ENCODE measurements around the gene DTX3.
"Not testable (repeated sequence)": the region's sequence is repeated elsewhere in the genome, so short reads cannot be mapped to it uniquely, and the experiment has no call there.

DTX3 gene, protein sequence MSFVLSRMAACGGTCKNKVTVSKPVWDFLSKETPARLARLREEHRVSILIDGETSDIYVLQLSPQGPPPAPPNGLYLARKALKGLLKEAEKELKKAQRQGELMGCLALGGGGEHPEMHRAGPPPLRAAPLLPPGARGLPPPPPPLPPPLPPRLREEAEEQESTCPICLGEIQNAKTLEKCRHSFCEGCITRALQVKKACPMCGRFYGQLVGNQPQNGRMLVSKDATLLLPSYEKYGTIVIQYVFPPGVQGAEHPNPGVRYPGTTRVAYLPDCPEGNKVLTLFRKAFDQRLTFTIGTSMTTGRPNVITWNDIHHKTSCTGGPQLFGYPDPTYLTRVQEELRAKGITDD

DNA sequence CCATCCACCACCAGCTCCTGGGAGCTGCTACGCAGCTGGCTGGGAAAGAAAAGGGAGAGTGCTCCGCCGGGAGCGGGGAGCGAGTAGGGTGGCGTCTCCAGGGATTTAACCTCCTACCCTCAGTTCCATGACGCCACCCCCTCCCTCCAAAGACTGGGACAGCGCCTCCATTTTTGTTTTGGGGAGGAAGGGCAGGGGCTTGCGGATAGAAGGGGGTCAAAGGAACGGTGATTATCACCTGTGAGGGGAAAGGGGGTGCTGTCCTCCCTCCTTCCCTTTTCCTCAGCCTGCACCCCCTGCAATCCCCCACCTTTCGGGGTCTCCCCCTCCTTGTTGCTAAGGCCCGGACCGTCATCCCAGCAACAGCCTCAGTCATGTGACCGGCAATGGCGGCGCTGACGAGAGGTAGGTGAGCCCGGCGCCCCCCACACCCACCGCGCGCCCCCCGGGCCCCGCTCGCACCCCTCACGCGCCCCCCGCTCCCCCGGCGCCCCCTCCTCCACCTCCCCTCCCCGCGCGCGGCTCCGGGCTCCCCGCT lies at the start of gene DTX3:
TSS of gene DTX3 (plus strand) at position 371 of the 538 bp plus-strand sequence. CDS start 1,694 bp downstream, outside the sequence.
- peak; percentile 66 for DNase-seq

DNA sequence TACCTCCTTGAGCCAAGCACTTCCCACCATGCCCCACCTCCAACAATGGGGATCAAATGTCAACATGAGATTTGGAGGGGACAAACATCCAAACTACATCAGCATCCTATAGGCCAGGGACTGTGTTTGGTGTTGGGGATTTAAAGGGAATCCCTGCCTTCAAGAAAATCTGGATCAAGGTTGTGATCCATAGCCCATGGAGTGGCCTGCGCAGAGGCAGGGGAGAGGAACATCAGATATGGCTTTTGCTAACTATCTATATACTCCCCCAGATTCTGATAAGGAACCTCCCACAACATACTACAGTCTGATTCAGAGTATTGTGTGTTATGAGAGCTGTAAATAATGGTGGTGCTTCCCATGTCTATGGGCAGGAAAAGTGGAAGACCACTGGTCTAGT lies 49.7 kb upstream of the DTX3 start:
- no peak for DNase-seq

DNA sequence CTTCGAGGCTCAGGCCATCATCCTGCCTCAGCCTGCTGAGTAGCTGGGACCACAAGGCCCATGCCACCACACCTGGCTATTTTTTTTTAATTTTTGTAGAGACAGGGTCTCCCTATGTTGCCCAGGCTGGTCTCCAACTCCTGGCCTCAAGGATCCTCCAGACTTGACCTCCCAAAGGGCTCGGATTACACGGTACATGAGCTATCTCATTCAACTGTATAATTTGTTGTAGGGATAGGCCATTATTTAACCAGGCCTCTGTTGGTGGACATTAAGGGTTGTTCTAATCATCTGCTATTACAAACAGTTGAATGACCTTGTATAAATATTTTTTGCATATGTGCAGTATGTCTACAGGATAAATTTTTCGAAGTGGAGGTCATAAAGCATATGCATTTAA lies 45.8 kb upstream of the DTX3 start:
- no peak for DNase-seq

DNA sequence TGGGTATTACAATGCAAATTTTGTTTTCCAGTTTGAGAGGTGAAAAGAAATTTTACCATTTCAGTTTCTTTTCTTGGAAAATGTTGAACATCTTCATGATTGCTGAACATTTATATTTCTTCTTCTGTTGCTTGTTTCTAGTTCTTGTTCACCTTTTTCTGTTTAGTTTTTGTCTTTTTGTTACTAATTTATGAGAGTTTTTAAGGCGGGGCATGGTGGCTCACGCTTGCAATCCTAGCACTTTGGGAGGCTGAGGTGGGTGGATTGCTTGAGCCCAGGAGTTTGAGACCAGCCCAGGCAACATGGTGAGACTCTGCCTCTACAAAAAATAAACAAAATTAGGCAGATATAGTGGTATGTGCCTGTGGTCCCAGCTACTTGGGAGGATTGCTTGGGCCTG lies 44.1 kb upstream of the DTX3 start:
- no peak for DNase-seq

DNA sequence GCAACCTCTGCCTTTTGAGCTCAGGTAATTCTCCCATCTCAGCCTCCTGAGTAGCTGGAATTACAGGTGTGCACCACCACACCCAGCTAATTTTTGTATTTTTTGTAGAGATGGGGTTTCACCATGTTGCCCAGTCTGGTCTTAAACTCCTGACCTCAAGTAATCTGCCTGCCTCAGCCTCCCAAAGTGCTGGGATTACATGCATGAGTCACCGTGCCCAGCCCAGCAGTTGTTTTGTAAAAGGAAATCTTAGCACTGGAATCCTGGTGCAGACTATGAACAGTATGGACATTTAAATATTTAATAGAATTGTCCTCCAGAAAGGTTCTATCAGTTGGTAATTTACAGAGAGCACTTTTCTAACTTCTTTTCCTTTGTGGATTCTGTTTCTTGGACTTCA lies 43.5 kb upstream of the DTX3 start:
- not testable (repeated sequence) for DNase-seq

DNA sequence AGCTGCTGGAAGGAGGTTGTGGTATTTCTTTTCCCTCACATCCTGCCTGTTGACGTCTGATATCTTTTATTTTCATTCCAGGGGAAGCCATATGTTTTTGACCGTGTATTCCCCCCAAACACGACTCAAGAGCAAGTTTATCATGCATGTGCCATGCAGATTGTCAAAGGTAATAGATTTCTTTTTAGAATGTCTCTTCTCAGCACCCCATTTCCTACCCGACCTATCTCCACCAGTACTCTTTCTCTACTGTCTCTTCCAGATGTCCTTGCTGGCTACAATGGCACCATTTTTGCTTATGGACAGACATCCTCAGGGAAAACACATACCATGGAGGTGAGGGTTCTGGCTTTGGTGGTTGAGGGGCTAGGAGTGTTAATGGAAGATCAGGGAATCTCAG lies 41.3 kb upstream of the DTX3 start:
- no peak for DNase-seq

DNA sequence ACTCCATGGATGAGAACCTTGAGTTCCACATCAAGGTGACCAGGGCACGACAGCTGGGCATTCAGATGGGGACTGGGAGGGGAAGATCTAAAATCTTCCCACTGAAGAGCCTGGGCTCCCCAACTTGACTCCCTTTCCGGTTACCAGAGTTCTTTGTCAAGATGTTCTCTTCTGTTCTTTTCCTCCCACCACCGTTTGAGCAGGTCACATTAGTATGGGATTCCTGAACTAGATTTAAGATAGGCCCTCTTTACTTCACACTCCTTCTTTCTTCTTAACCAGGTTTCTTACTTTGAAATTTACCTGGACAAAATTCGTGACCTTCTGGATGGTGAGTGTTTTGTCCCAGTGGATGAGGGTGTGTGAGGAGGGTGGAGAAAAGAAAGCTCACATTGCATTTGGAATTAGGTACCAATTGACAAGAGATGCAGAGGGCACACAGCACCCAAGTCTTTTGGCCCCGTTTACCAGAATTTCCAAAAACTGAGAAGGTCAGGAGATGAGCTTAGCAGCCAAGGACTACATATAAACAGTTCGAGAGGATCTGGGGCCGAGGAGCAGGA lies 40.4 kb upstream of the DTX3 start:
- no peak for DNase-seq

DNA sequence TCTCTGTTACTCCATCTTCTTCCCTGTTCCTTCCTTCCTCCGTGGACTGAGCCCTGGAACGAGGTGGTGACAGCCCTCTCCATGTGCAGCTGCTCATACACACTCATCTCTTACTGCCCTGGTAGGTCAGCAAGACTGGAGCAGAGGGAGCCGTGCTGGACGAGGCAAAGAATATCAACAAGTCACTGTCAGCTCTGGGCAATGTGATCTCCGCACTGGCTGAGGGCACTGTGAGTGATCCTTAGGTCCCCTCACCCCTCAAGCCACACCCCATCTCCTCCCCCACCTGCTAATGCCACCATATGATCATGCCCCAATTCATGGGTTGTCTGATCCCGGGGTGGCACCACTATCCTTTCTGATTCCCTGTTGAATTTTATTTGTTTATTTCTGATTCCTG lies 35.8 kb upstream of the DTX3 start:
- no peak for DNase-seq

DNA sequence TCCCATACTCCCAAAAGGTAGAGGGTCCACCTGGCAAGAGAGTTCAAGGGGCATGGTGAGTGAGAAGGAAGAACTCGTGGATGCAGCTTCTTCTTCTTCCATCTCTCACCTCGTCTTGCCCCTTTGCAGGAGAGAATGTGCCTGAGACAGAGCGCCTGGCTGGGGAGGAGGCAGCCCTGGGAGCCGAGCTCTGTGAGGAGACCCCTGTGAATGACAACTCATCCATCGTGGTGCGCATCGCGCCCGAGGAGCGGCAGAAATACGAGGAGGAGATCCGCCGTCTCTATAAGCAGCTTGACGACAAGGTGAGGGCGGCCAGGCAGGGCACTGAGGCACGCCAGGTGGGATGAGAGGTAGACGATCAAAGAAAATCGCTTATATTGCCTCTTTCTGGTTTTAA lies 34.8 kb upstream of the DTX3 start:
- DNase-seq, result no peak

DNA sequence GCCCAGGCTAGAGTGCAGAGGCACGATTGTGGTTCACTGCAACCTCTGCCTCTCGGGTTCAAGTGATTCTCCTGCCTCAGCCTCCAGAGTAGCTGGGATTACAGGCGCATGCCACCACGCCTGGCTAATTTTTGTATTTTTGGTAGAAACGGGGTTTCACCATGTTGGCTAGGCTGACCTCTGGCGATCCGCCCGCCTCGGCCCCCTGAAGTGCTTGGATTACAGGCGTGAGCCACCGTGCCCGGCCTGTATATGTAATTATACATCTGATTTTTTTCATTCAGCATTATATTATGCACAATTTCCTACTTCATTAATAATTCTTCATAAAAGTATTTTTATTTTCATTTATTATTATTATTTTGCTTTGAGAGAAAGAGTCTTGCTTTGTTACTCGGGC lies 34.2 kb upstream of the DTX3 start:
- not testable (repeated sequence) for DNase-seq

DNA sequence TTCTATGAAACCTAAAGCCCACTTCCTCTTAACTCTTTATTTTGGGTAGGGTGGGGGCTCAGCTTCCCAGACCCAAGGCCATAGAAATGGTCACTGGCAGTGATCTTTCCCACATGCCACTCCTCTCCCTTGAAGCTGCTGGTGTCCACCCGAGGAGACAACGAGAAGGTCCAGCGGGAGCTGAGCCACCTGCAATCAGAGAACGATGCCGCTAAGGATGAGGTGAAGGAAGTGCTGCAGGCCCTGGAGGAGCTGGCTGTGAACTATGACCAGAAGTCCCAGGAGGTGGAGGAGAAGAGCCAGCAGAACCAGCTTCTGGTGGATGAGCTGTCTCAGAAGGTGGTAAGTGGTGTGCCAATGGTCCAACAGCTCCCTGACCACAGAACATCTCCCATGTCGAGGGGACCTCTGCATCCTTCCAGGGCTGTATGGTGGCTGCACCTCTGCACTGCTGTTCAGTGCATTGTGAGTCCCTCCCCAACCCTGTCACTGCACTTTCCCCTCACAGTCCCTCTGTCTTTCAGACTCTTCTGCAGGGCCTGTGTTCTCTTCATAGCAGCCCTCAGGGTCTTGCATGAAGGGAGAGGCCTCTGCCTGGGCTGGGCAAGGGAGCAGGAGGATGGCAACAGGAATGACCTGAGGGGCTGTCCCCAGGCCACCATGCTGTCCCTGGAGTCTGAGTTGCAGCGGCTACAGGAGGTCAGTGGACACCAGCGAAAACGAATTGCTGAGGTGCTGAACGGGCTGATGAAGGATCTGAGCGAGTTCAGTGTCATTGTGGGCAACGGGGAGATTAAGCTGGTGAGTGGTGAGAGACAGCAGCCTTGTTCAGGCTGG lies 32.5 kb upstream of the DTX3 start:
- DNase-seq, result no peak

DNA sequence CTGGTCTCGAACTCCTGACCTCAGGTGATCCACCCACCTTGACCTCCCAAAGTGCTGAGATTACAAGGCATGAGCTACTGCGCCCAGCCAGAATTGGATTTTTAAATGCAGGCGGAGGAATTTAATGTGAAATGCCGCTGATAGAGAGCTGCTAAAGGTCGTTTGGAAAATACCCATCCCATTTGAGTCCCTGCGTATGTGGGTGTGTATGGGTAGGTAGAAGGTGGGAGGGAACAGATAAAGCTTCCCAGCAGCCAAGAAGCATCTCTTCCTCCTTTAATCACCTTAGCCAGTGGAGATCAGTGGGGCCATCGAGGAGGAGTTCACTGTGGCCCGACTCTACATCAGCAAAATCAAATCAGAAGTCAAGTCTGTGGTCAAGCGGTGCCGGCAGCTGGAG lies 29.8 kb upstream of the DTX3 start:
- DNase-seq, result no peak

DNA sequence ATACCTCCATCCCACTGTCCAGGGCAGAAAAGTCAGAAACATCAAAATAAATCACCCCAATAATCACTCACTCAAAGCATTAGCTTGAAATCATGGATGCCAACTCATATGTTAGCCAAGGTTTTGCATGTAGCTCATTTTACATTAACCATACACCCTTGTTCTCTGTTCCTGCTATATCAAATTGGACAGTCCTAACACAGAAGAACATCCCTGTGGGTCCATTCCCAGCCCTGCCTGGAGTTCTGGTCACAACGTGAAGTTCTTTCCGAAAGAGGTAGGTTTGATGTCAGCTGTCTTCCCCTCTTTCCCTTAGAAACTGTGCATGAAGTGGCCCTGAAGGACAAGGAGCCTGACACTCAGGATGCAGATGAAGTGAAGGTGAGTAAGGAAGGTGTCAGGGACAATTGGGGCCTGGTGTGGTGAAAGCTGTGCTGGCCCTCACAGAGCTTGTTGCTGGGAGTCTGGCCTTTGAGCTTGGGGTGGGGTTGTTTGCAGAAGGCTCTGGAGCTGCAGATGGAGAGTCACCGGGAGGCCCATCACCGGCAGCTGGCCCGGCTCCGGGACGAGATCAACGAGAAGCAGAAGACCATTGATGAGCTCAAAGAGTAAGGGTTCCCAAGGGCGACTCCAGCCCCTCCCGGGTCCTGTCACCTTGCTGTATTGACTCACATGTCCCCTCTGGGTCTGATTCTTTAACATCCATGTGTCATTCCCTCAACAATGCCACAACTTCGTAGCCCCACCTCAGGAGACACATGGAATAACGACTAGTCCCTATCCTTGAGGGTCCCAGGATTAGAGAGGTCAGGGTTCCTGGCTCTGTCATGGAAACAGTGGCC lies 28.6 kb upstream of the DTX3 start:
- DNase-seq, result no peak

DNA sequence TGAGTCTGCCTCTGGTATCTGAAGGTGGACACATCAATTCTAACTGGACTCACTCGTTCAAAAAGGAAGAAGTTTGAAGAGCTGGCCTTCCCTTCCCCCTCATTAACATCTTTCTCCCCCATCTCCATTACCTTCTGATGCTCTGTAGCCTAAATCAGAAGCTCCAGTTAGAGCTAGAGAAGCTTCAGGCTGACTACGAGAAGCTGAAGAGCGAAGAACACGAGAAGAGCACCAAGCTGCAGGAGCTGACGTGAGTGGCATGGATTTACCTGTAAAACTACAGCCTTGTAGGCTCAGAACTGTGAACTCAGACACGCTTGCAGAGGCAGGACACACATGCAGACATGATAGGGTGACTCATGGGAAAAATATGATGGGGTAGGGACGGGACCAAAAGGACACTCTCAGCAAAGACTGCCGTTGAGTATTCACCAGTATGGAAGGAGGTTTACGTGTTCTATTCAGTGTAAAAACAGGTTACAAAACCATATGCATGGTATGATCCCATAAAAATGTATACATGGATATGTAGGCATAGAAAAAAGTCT lies 27.9 kb upstream of the DTX3 start:
- no peak for DNase-seq

DNA sequence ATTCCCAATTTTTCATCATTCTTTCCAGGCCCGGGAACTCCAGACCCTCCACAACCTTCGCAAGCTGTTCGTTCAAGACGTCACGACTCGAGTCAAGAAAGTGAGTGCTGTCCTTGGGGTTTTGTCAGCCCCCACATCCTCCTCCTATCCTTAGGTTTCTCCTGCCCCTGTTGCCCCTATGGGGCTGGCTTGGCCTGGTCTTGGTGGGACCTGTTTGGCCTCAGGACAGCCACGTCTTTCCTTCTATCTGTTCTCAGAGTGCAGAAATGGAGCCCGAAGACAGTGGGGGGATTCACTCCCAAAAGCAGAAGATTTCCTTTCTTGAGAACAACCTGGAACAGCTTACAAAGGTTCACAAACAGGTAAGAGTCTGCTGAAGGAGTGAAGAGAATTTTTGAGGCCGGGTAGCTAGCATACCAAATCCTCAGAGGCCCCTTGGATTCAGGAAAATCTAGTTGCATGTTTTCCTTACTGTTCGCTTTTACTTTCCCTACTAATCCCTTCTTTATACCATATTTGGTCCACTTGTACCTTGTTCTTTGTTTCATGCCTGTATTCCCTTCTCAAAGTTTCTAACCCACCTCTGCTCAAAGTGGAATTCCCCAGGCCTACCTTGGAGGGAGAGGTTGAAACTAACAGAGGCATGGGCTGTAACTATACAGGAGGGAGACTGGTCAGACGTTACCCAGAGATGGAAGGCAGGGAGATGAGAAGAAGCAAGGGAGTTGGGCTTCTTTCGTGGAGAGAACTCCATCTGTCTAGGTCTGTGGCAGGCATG lies 26.5 kb upstream of the DTX3 start:
- DNase-seq, result no peak

DNA sequence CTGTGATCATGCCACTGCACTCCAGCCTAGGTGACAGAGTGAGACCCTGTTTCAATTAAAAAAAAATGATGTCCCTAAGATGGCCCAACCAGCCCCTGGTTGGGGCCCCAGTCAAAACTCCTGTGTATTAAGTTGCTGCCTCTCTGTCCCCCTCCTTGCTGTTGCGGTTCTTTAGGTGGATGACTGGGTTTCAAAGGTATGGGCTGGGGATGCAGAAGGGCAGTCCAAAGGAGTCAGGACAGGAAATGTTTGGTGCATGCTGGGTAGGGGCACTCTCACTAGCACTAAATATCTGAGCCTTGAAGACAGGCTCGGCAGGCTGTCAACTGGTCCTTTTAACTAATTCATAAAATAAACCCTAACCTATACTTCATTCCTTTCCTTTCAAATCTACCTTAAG lies 25.6 kb upstream of the DTX3 start:
- DNase-seq, result no peak

DNA sequence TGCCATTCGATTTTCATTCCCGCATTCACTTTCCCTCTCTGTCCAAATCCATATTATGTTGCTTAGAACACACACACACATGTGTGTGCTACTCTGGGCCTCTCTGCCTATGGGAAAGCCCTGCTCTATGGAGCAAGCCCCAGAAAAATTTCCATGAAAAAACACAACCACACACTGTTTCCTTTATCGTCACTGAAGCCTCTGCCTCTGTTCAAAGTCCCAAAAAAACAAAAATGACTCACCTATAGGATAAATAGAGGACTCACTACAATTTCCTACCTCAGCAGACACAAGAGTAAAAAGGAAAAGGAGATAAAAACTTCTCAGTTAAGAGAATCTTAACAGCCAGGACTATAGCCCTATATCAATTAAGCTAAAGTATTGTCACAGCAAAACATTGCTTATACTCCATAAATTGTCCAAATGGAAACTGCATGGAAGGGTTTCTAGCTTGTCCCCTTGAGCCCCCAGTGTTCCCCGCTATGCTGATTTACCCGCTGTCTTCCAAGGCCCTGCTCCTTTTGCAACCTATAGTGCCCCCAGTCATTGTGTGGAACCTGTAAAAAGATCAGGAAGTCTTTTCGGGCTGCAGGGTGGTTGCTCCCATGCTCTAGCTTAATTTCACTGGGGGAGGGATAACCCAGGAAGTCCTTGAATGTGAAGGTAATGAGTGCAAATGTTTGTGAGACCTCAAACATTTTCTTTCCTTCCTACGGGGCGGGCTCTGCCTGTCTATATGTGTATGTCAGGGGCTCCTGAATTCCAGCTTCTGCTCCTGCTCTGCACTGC lies 24.8 kb upstream of the DTX3 start:
- DNase-seq, result no peak

DNA sequence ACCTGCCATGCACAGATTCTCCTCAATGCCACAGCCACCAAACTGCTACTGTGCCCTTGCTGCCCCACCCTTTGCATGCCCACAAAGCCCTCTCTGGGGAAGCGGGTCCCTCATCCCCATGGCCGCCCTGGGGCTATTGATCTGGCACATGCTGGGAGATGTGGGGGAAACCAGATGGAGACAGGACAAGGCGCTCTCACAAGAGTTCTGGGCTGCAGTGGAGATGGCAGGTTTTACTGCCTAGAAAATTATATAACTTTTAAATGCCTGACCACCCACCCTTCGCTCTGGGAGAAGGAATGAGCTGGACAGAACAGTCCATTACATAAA lies 24.2 kb upstream of the DTX3 start:
- no peak for DNase-seq

DNA sequence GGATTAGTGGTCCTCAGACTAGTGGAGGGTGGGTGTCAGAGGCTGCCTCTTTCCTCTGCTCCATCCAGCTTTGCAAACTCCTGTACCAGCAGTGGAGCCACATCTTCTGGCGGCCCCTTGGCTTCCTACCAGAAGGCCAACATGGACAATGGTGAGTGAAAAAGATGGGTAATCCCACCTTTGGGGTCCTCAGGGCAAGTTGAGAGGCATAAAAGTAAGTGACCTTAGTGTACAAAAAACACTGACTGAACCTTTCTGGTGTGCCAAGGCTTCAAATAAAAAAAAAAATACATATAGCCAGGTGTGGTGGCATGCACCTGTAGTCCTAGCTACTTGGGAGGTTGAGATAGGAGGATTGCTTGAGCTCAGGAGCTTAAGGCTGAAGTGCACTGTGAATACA lies 22.8 kb upstream of the DTX3 start:
- no peak for DNase-seq

DNA sequence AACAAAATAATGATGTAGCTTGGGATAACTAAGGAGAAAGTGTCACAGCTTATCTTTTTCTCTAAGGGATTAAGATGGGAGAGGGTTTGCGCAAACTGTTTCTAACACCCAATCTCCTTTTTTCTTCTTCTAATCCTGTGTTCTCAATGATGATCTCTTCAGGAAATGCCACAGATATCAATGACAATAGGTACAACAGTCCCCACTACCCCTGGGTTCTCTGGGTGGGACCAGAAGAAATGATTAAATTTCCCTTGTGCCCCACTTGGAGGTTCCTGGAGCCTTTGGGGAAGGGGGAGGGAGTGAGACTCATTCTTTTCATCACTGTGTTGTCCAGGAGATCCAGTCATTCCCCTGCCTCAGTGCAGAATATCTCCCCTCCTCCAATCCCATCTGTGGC lies 22.2 kb upstream of the DTX3 start:
- DNase-seq, result no peak
